Kidney (tissue), 14 donors: ENCODE measurements around the gene KYNU. TPM values are rescaled to one million over a fixed set of nuclear protein-coding genes. Genes with fewer than 3 reads are reported as not detected.
"Not testable (repeated sequence)": the region's sequence is repeated elsewhere in the genome, so short reads cannot be mapped to it uniquely, and the experiment has no call there.

Source experiments
- DNase-seq, 5 donors: peaks; one replicate each; pipeline ENCODE4 v3.0.0-alpha.2; 2013 to 2020
- FAIRE-seq: peaks from 2 replicates; lab custom pipeline; 2012; peaks lifted over from hg19 to GRCh38; lab: Jason Lieb, UNC
- H3K27ac ChIP-seq, 2 donors: one replicate each; pipeline ENCODE4 v1.7.0; 2013; ENCODE audit warnings: low read depth in 2 of 2, low read length in 2 of 2, inconsistent platforms in 1 of 2
- H3K27me3 ChIP-seq: one replicate; pipeline ENCODE4 v1.7.1; 2013; ENCODE audit warnings: low read length, inconsistent platforms; ENCODE audit not compliant: control insufficient read depth, insufficient read depth
- H3K36me3 ChIP-seq, 3 donors: one replicate each; pipeline versions ENCODE4 v1.7.0 to v1.7.1; 2013; ENCODE audit warnings: low read length in 3 of 3, control low read depth in 1 of 3, inconsistent platforms in 1 of 3; ENCODE audit not compliant: insufficient read depth in 3 of 3, control insufficient read depth in 2 of 3
- H3K4me1 ChIP-seq, 3 donors: one replicate each; pipeline versions ENCODE4 v1.7.0 to v1.7.1; 2013; ENCODE audit warnings: low read length in 3 of 3, inconsistent platforms in 1 of 3, low read depth in 1 of 3; ENCODE audit not compliant: control insufficient read depth in 2 of 3, insufficient read depth in 2 of 3
- H3K4me3 ChIP-seq, 3 donors: one replicate each; pipeline versions ENCODE4 v1.7.0 to v1.8.1; 2013; ENCODE audit warnings: low read length in 3 of 3, control low read depth in 1 of 3, inconsistent platforms in 1 of 3
- H3K9ac ChIP-seq, 3 donors: one replicate each; pipeline versions ENCODE4 v1.7.0 to v1.7.1; 2013; ENCODE audit warnings: low read length in 3 of 3, control low read depth in 1 of 3, inconsistent platforms in 1 of 3
- H3K9me3 ChIP-seq, 3 donors: one replicate each; pipeline versions ENCODE4 v1.7.0 to v1.7.1; 2013; ENCODE audit warnings: low read length in 3 of 3, control low read depth in 1 of 3, inconsistent platforms in 1 of 3; ENCODE audit not compliant: control insufficient read depth in 2 of 3, insufficient read depth in 1 of 3
- intact Hi-C: fragments of 100-400 bp; cut with DNase I; formaldehyde crosslinking; loops from one replicate; pipeline ENCODE4 v1.11.1; 2022
- polyA plus RNA-seq: library from polyadenylated mRNA; stranded (reverse); fragments of 350-450 nt; fragmentation: Illumina TruSeq; extraction: RNeasy Lipid Tissue Mini Kit (QIAGEN cat#74804); gene quantifications from one replicate; pipeline ENCODE4 v1.2.3, GENCODE V29; 2014; ENCODE audit warnings: low read depth, low replicate concordance; ENCODE audit not compliant: insufficient read depth
- total RNA-seq: library from RNA; stranded (reverse); fragmentation: NEBNext Ultra II Directional; extraction: Animal tissue kit (Norgen Biotek cat#: 25700); gene quantifications from one replicate; pipeline ENCODE4 v1.2.1, GENCODE V29; 2021
- TF ChIP-seq, protein P1 (sequence below): IDR thresholded peaks from 3 replicates; pipeline ENCODE4 v1.5.1; 2012; ENCODE audit warnings: mild to moderate bottlenecking, moderate library complexity, borderline replicate concordance; ENCODE audit not compliant: insufficient read depth; ENCODE audit errors: extremely low read depth
- donor health status: control.
- donor health status: control.
- donor health status: control.
- donor health status: control.
- donor health status: control.
- donor health status: DM: yes; HTN: yes; CAD: no.
- donor health status: Normal renal cell carcinoma (clear cell type).

Gene KYNU
- total and polyA plus RNA-seq, 2 donors from 2014 or later, result 6.4 to 14.5 TPM

- FAIRE-seq, result no peak
- H3K36me3 ChIP-seq, result no peaks in the 10 kb centered on the region
- no peaks in the 10 kb centered on the region for H3K9me3 ChIP-seq
- no peak overlapping the region for H3K4me3 ChIP-seq
- TF ChIP-seq, protein P1, sequence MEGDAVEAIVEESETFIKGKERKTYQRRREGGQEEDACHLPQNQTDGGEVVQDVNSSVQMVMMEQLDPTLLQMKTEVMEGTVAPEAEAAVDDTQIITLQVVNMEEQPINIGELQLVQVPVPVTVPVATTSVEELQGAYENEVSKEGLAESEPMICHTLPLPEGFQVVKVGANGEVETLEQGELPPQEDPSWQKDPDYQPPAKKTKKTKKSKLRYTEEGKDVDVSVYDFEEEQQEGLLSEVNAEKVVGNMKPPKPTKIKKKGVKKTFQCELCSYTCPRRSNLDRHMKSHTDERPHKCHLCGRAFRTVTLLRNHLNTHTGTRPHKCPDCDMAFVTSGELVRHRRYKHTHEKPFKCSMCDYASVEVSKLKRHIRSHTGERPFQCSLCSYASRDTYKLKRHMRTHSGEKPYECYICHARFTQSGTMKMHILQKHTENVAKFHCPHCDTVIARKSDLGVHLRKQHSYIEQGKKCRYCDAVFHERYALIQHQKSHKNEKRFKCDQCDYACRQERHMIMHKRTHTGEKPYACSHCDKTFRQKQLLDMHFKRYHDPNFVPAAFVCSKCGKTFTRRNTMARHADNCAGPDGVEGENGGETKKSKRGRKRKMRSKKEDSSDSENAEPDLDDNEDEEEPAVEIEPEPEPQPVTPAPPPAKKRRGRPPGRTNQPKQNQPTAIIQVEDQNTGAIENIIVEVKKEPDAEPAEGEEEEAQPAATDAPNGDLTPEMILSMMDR, result no peak
- no peaks in the 10 kb centered on the region for H3K27me3 ChIP-seq
- no peak for DNase-seq
- no peak overlapping the region for H3K9ac ChIP-seq
- H3K27ac ChIP-seq, result no peak overlapping the region
- no peaks in the 10 kb centered on the region for H3K4me1 ChIP-seq
- intact Hi-C loops, result no loop called here
Observed at GRCh38 chr2:142858961-142859360, 18.5 kb upstream of the KYNU start.

- Histone ChIP-seq H3K4me3 (no peak overlapping the region), H3K36me3 (no peaks in the 10 kb centered on the region), H3K9me3 (no peaks in the 10 kb centered on the region), H3K9ac (no peak overlapping the region), H3K4me1 (no peaks in the 10 kb centered on the region), H3K27me3 (no peaks in the 10 kb centered on the region), H3K27ac (no peak overlapping the region)
- DNase-seq (no peak), FAIRE-seq (no peak)
- TF ChIP-seq, protein P1, result no peak
- intact Hi-C loops, result no loop called here
Observed at GRCh38 chr2:142862299-142862698, 15.2 kb upstream of the KYNU start.

DNA sequence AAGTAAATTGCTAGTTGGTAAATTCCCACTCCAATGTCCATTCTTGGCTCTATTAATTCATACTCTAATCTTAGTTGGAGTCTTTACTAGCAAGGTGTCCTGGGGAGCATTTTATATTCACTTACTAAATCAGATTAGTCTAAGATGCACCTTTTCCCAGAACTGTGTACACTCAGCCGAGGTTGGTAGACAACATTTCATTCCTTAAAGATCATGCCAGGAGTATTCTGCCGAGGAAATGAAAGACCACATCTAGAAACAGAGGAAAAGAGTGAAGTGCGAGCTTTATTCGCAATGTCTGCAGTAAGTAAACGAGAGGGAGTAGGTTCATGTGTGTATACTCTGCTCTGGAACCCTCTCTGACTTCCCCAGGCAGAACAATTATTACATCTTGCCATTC is 14.6 kb upstream of the KYNU start:
- no peaks in the 10 kb centered on the region for H3K36me3 ChIP-seq
- H3K27ac ChIP-seq, result no peak overlapping the region
- no peak overlapping the region for H3K4me3 ChIP-seq
- H3K27me3 ChIP-seq, result no peaks in the 10 kb centered on the region
- intact Hi-C loops, result no loop called here
- FAIRE-seq (no peak), DNase-seq (no peak)
- H3K4me1 ChIP-seq, result no peaks in the 10 kb centered on the region
- TF ChIP-seq, protein P1, result no peak
- H3K9ac ChIP-seq, result no peak overlapping the region
- no peaks in the 10 kb centered on the region for H3K9me3 ChIP-seq

DNA sequence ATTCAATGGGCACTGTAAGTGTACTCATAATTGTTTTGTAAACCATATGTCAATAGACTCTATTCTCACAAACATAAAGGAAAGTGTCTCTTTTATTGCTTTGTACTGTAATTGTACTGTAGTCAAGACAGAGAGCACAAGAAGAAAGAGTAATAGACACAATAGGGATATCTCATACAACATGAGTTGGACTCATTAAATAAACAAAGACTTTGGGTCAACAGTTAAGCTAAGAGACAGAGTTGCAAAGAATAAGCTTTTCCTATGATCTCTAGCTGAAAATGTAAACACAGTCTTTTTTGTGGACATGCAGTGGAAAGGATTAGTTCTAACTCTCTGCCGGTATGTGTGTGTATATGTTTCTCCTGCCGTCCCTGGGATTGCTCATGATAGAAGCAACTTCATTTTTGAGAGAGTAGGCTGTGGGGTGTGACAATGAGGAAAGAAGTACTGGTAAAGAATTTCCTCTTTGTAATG is 13.9 kb upstream of the KYNU start:
- no peak overlapping the region for H3K9ac ChIP-seq
- intact Hi-C loops, result no loop called here
- TF ChIP-seq, protein P1, result no peak
- H3K27me3 ChIP-seq, result no peaks in the 10 kb centered on the region
- H3K9me3 ChIP-seq, result no peaks in the 10 kb centered on the region
- no peak overlapping the region for H3K27ac ChIP-seq
- no peaks in the 10 kb centered on the region for H3K36me3 ChIP-seq
- H3K4me1 ChIP-seq, result no peaks in the 10 kb centered on the region
- no peak overlapping the region for H3K4me3 ChIP-seq
- DNase-seq (no peak), FAIRE-seq (no peak)

DNA sequence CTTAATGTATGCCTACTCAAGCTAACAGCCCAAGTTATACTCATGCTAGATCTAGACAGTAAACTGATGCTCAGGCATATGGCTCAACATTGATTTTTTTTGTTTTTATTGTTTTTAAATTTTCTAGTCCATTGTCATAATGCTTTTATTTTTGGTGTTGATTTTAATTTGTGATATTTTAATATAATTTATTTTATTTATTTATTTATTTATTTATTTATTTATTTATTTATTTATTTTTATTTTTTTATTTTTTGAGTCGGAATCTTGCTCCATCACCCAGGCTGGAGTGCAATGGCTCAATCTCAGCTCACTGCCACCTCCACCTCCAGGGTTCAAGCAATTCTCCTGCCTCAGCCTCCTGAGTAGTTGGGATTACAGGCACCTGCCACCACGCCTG is 12.9 kb upstream of the KYNU start:
- H3K27ac ChIP-seq, FAIRE-seq, H3K27me3 ChIP-seq, H3K4me1 ChIP-seq, H3K36me3 ChIP-seq, H3K9me3 ChIP-seq, H3K9ac ChIP-seq, DNase-seq, H3K4me3 ChIP-seq, intact Hi-C loops: not testable (repeated sequence)
